Karpas-422 (cell line): ENCODE results near the gene SLC5A2. TPM values are rescaled to one million over a fixed set of nuclear protein-coding genes. Genes with fewer than 3 reads are reported as not detected.

Source experiments
- DNase-seq: peaks from one replicate; pipeline ENCODE4 v3.0.0-alpha.2; 2015
- H2AFZ ChIP-seq: fragments of 200-600 bp; sonication (generic); 2 replicates; pipeline ENCODE4 v1.6.1; 2014; ENCODE audit warnings: antibody characterized with exemption, low read length, mixed read lengths
- H3K27ac ChIP-seq: fragments of 200-600 bp; sonication (generic); 2 replicates; pipeline ENCODE4 v1.5.1; 2014; ENCODE audit warnings: mild to moderate bottlenecking, low read length, moderate library complexity
- H3K27me3 ChIP-seq: fragments of 200-600 bp; sonication (generic); 2 replicates; pipeline ENCODE4 v1.6.1; 2014; ENCODE audit warnings: low read length, mixed read lengths
- H3K36me3 ChIP-seq: fragments of 200-600 bp; sonication (generic); 2 replicates; pipeline ENCODE4 v1.6.1; 2014; ENCODE audit warnings: low read length, mixed read lengths; ENCODE audit not compliant: insufficient read depth
- H3K4me1 ChIP-seq: fragments of 200-600 bp; sonication (generic); 2 replicates; pipeline ENCODE4 v1.6.1; 2014; ENCODE audit warnings: mild to moderate bottlenecking, low read length, mixed read lengths
- H3K4me2 ChIP-seq: fragments of 200-600 bp; sonication (generic); 2 replicates; pipeline ENCODE4 v1.6.1; 2014; ENCODE audit warnings: low read length, low read depth, mild to moderate bottlenecking; ENCODE audit not compliant: poor library complexity, severe bottlenecking
- H3K4me3 ChIP-seq: fragments of 200-600 bp; sonication (generic); 2 replicates; pipeline ENCODE4 v1.5.1; 2014; ENCODE audit warnings: mild to moderate bottlenecking, antibody characterized with exemption, low read length, mixed read lengths
- H3K79me2 ChIP-seq: fragments of 200-600 bp; sonication (generic); 2 replicates; pipeline ENCODE4 v1.6.1; 2014; ENCODE audit warnings: mild to moderate bottlenecking, low read length, mixed read lengths
- H3K9ac ChIP-seq: fragments of 200-600 bp; sonication (generic); 2 replicates; pipeline ENCODE4 v1.6.0; 2014; ENCODE audit warnings: low read length
- H3K9me2 ChIP-seq: fragments of 200-600 bp; sonication (generic), shearing (Covaris generic); replicated peaks from 2 replicates; pipeline ENCODE4 v1.6.0; 2014; ENCODE audit warnings: mild to moderate bottlenecking, low read length, moderate library complexity; ENCODE audit not compliant: insufficient read depth
- H3K9me3 ChIP-seq: fragments of 300-700, 200-600 bp; sonication (generic); 2 replicates; pipeline ENCODE4 v1.6.1; 2014; ENCODE audit warnings: low read length, mixed read lengths
- H4K20me1 ChIP-seq: fragments of 200-600 bp; sonication (generic); 2 replicates; pipeline ENCODE4 v1.6.1; 2014; ENCODE audit warnings: mild to moderate bottlenecking, antibody characterized with exemption, low read length, low read depth; ENCODE audit not compliant: insufficient read depth
- total RNA-seq: library from RNA; depleted of rRNA; stranded (reverse); fragments of >200 nt; shearing (Covaris generic); gene quantifications from 2 replicates; pipeline ENCODE4 v1.2.3, GENCODE V29; 2014; ENCODE audit warnings: low replicate concordance

Gene SLC5A2
- total RNA-seq, 1 experiment from 2014 or later, result not detected

GRCh38 chr16:31471241-31471874 is 11.6 kb upstream of the SLC5A2 start:
- no peaks in the 10 kb centered on the region for H3K9me3 ChIP-seq
- no peaks in the 10 kb centered on the region for H4K20me1 ChIP-seq
- no peak overlapping the region for H3K4me2 ChIP-seq
- no peaks in the 10 kb centered on the region for H3K36me3 ChIP-seq
- H2AFZ ChIP-seq, result no peak overlapping the region
- H3K4me1 ChIP-seq, result peaks cover 9% of the 10 kb centered on the region
- no peaks in the 10 kb centered on the region for H3K9me2 ChIP-seq
- no peaks in the 10 kb centered on the region for H3K79me2 ChIP-seq
- H3K4me3 ChIP-seq, result no peak overlapping the region
- H3K27me3 ChIP-seq, result no peaks in the 10 kb centered on the region
- no peak overlapping the region for H3K27ac ChIP-seq
- no peak overlapping the region for H3K9ac ChIP-seq
- no peak for DNase-seq

GRCh38 chr16:31471875-31472708 is 10.8 kb upstream of the SLC5A2 start, which contains the start of gene TGFB1I1:
TGFB1I1 (plus strand) TSS chr16:31472152; CDS start chr16:31472189, 37 bp downstream.
- Histone ChIP-seq H3K4me1 (peaks cover 5% of the 10 kb centered on the region), H3K9ac (no peak within 1 kb of the TSS), H2AFZ (no peak within 1 kb of the TSS), H3K4me3 (no peak within 1 kb of the TSS), H3K9me2 (no peaks in the 10 kb centered on the region), H3K9me3 (no peaks in the 10 kb centered on the region), H3K36me3 (no peaks in the 10 kb centered on the region), H3K79me2 (no peaks in the 10 kb centered on the region), H3K27me3 (no peaks in the 10 kb centered on the region), H3K4me2 (no peak within 1 kb of the TSS), H4K20me1 (no peaks in the 10 kb centered on the region), H3K27ac (no peak within 1 kb of the TSS)
- DNase-seq, result no peak

GRCh38 chr16:31472709-31473203 is 10.2 kb upstream of the SLC5A2 start:
- no peak overlapping the region for H3K27ac ChIP-seq
- no peak overlapping the region for H3K4me2 ChIP-seq
- H3K9me3 ChIP-seq, result no peaks in the 10 kb centered on the region
- no peak overlapping the region for H3K4me3 ChIP-seq
- H3K27me3 ChIP-seq, result no peaks in the 10 kb centered on the region
- H4K20me1 ChIP-seq, result no peaks in the 10 kb centered on the region
- no peak overlapping the region for H2AFZ ChIP-seq
- H3K36me3 ChIP-seq, result no peaks in the 10 kb centered on the region
- H3K4me1 ChIP-seq, result no peaks in the 10 kb centered on the region
- DNase-seq, result peak; percentile 62
- no peaks in the 10 kb centered on the region for H3K79me2 ChIP-seq
- no peaks in the 10 kb centered on the region for H3K9me2 ChIP-seq
- H3K9ac ChIP-seq, result no peak overlapping the region

- Histone ChIP-seq H3K4me3 (no peak overlapping the region), H3K4me1 (no peaks in the 10 kb centered on the region), H3K9me3 (no peaks in the 10 kb centered on the region), H3K4me2 (no peak overlapping the region), H3K79me2 (no peaks in the 10 kb centered on the region), H2AFZ (no peak overlapping the region), H3K9ac (no peak overlapping the region), H4K20me1 (no peaks in the 10 kb centered on the region), H3K36me3 (no peaks in the 10 kb centered on the region), H3K9me2 (no peaks in the 10 kb centered on the region), H3K27ac (no peak overlapping the region), H3K27me3 (no peaks in the 10 kb centered on the region)
- no peak for DNase-seq
Measured at GRCh38 chr16:31473264-31473984, 9.5 kb upstream of the SLC5A2 start.

- Histone ChIP-seq H3K9ac (no peak overlapping the region), H3K4me2 (no peak overlapping the region), H2AFZ (no peak overlapping the region), H4K20me1 (no peaks in the 10 kb centered on the region), H3K9me3 (no peaks in the 10 kb centered on the region), H3K9me2 (no peaks in the 10 kb centered on the region), H3K4me1 (no peaks in the 10 kb centered on the region), H3K27me3 (no peaks in the 10 kb centered on the region), H3K36me3 (no peaks in the 10 kb centered on the region), H3K4me3 (no peak overlapping the region), H3K79me2 (no peaks in the 10 kb centered on the region), H3K27ac (no peak overlapping the region)
- DNase-seq, result no peak
Measured at GRCh38 chr16:31474173-31474714, 8.7 kb upstream of the SLC5A2 start.

GRCh38 chr16:31474773-31475738 is 7.9 kb upstream of the SLC5A2 start:
- no peaks in the 10 kb centered on the region for H3K36me3 ChIP-seq
- H3K9ac ChIP-seq, result no peak overlapping the region
- H2AFZ ChIP-seq, result no peak overlapping the region
- H3K4me1 ChIP-seq, result no peaks in the 10 kb centered on the region
- H3K9me2 ChIP-seq, result no peaks in the 10 kb centered on the region
- no peaks in the 10 kb centered on the region for H4K20me1 ChIP-seq
- H3K27me3 ChIP-seq, result no peaks in the 10 kb centered on the region
- H3K9me3 ChIP-seq, result no peaks in the 10 kb centered on the region
- no peaks in the 10 kb centered on the region for H3K79me2 ChIP-seq
- no peak overlapping the region for H3K4me3 ChIP-seq
- no peak overlapping the region for H3K27ac ChIP-seq
- no peak overlapping the region for H3K4me2 ChIP-seq
- DNase-seq, result no peak

GRCh38 chr16:31475946-31476302 is 7.0 kb upstream of the SLC5A2 start:
- Histone ChIP-seq H3K27me3 (no peaks in the 10 kb centered on the region), H3K27ac (no peak overlapping the region), H3K9me2 (no peaks in the 10 kb centered on the region), H3K4me2 (no peak overlapping the region), H3K4me1 (no peaks in the 10 kb centered on the region), H3K9me3 (no peaks in the 10 kb centered on the region), H3K4me3 (no peak overlapping the region), H3K36me3 (no peaks in the 10 kb centered on the region), H3K79me2 (no peaks in the 10 kb centered on the region), H3K9ac (no peak overlapping the region), H4K20me1 (no peaks in the 10 kb centered on the region), H2AFZ (no peak overlapping the region)
- DNase-seq, result no peak
